EL (cell line): ENCODE data around the gene CYP27A1.

ENCODE experiments used
- DNase-seq: peaks from one replicate; pipeline ENCODE4 v3.0.0-alpha.2; 2016

CYP27A1 gene

DNA sequence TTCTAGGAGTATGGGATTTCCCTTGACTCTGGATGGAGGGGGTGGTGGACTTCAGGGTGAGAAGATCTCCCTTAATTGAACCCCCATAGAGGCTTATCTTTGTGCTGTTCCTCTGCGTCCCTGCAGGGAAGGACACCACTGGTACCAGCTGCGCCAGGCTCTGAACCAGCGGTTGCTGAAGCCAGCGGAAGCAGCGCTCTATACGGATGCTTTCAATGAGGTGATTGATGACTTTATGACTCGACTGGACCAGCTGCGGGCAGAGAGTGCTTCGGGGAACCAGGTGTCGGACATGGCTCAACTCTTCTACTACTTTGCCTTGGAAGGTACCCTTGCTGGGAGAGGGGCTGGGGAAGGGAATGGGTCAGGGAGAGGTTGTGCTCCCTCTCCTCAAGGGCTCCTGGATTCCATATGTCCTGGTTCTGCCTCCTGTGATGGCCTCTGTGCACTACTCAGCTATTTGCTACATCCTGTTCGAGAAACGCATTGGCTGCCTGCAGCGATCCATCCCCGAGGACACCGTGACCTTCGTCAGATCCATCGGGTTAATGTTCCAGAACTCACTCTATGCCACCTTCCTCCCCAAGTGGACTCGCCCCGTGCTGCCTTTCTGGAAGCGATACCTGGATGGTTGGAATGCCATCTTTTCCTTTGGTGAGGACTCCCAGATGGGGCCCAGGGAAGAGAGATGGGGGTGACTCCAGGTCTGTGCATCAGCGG lies 30.3 kb downstream of the CYP27A1 start:
- no peak for DNase-seq

DNA sequence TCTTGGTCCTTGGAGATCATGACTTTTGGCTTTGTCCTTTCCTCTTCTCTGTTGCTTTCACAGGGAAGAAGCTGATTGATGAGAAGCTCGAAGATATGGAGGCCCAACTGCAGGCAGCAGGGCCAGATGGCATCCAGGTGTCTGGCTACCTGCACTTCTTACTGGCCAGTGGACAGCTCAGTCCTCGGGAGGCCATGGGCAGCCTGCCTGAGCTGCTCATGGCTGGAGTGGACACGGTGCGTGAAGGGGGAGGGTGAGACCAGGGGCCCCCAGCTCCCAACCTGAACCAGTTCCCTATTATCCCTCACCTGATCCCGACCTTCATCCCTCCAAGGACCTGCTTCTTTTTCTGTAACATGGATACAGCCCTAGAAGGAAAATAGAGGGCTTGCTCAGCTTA lies 30.9 kb downstream of the CYP27A1 start:
- DNase-seq = no peak

DNA sequence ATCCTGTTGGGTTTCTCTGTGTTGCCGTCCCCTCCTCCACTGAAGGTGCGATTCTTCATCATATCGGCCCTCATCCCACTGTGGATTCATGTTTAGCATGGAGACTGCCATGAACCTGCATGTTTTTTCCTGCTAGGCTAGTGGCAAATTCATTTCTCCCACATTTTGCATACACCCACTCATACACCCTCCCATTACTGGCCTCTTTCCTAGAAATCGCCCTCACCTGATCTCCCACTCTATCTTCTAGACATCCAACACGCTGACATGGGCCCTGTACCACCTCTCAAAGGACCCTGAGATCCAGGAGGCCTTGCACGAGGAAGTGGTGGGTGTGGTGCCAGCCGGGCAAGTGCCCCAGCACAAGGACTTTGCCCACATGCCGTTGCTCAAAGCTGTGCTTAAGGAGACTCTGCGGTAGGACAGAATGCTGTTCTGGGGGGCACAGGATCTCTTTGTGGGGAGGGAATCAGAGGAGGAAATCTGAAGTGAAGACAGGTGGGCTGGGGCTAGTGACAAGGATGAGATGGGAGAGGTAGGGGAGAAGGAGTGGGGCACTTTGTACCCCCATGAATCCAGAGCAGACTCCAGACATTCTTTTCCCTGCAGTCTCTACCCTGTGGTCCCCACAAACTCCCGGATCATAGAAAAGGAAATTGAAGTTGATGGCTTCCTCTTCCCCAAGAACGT lies 32.0 kb downstream of the CYP27A1 start:
- DNase-seq = no peak

DNA sequence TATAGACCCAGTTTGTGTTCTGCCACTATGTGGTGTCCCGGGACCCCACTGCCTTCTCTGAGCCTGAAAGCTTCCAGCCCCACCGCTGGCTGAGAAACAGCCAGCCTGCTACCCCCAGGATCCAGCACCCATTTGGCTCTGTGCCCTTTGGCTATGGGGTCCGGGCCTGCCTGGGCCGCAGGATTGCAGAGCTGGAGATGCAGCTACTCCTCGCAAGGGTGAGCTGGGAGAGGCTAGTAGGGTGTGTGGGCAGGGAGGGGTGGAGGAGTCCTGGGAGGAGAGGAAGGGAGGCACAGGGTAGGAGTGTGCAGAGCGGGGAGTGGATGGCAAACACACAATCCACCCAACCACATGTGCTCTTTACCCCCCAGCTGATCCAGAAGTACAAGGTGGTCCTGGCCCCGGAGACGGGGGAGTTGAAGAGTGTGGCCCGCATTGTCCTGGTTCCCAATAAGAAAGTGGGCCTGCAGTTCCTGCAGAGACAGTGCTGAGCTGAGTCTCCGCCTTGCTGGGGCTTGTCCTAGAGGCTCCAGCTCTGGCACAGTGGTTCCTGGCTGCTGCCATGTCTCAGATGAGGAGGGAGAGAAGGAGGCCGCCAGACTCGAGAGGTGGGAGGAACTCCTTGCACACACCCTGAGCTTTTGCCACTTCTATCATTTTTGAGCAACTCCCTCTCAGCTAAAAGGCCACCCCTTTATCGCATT lies 32.7 kb downstream of the CYP27A1 start:
- DNase-seq = no peak

DNA sequence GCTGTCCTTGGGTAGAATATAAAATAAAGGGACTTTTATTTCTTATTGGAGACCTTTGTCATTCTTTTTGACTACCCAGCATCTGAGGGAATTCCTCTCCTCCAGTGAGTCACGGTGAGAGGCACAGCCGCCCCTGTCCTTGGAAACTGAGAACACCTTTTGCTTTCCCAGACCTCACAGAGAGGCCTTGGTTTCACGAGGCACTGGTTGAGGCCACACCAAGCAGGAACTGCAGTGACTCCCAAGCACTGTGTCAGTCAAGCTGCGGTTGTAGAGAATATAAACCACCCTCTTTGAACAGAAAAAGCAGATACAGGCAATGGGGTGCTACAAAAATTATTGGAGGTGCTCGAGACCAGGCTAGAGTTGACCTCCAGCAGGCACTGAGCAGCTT lies 33.3 kb downstream of the CYP27A1 start:
- no peak for DNase-seq

DNA sequence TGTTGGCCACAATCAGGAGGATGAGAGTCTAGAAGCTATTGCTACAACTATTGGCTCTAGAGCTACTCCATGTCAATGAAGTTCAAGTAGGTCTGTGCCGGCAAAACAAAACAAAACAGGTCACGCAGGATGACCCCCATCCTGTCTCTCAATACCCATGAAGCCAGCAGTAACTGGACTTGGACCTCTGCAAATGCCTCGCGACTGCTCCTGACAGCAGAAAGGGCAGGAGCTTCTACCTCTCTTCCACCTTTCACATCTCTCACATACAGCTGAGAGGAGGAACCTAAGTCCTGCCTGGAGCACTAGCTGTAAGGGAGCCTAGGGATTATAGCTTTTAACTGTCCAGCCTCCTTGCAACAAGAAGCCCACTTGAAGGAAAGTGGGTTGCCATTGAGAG lies 33.7 kb downstream of the CYP27A1 start:
- DNase-seq = no peak

DNA sequence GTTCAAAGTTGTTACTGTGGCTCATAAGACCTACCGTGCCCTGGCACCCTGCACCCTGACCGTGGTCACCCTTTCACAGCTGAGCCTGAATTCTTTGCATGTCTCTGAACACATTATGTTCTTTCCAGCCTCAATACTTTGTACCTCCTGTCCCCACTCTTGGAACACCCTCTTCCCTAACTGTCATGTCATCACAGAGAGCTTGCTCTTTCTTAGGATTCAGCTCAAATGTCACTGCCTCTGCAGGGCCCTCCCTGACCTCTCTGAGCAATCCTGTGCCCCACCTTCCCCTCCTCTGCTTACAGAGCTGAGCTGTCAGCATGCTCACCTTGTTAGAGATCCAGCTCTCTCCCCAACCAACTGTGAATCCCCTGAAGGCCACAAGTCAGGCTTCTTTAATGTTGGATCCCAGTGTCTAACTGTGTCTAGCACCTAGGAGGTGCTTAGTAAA lies 34.6 kb downstream of the CYP27A1 start:
- no peak for DNase-seq

DNA sequence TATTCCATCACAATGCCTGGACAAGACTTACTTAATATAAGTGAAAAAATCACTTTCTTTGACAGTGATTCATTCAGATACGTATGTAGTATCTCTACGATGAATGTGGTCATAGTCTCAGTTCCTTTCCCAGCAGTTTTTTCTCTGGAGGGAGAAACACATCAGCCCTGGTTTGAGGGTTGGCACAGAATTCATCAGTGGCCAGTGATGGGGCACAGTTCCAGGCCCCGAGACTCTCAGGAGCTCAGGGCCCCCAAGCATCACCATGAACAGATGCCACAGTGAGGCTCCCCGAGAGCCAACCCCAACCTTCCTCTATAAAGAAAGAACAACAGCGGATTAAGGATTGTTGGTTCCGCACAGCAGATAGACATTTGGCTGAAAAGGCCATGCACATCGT lies 37.1 kb downstream of the CYP27A1 start:
- DNase-seq = no peak

DNA sequence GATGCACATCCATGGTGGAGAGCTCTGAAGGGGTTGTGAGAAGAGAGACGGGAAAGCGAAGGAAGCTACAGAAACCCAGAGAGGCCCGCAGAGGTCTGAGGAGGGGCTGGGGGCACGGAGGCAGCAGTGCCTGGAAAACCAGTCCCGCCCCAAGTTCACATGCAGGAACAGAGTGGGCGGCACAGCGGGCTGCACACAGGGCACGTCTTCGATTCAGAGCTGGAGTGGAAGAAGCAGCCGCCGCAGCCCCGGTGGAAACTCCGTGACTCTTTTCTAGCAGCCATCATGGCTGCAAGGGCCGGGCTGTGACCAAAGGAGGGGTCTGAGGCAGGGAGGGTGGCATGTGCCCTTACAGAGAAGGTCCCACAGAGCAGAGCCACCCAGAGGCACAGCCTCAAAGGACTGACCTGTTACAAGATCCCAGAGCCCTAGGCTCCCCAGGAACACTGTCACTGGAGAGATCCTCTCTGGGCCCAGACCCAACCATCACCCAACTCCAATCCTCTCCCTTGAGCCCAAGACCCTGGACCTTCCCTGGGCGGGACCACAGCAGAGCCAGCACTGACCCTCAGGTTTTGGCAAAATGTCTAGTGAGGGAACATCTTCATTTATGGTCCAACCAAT lies 38.9 kb downstream of the CYP27A1 start:
- no peak for DNase-seq

DNA sequence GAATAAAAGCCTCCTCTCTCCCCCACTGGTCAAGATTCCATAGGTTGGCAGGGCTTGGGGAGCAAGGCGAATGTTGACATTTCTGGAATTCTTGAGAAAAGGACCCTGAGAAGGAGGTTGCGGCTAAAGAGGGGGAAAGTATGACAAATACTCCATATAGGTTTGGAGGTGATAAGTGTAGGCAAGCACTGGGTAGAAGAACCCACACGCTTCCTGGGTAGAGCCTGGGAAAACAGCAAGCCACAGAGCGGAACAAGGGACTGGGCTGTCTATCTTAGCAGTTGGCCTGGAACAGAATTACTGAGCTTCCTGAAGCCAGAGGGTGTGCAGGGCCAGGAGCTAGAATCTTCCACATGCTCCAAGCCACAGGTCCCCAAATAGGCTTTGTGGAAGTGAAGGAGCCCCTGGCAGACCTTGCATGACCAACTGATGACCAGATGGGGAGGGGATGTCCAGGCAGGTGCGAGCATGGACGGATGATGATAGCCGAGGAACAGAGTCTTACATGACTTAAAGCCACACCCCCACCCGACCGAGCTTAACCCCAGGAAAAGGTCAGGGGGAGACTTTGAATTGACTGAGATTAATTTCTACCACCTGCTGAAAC lies 39.8 kb downstream of the CYP27A1 start:
- DNase-seq = no peak

DNA sequence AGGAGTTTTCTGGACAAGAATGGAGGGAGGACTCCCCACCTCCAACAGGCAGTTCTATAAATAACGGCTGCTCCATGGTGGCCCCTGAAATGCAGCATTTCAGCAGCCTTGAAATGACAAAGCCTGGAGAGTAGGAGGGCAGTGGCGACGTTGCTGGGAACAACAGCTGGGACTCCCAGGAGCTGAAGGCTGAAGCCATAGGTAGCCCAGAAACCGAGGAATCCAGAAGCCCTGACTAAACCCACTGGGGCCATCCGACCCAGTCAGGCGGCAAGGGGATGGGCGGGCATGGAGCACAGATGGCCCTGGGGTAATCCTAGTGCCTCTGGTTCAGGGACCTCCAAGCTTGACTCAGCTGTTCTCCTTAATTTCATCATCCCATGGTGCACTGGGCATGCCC lies 40.7 kb downstream of the CYP27A1 start:
- no peak for DNase-seq

DNA sequence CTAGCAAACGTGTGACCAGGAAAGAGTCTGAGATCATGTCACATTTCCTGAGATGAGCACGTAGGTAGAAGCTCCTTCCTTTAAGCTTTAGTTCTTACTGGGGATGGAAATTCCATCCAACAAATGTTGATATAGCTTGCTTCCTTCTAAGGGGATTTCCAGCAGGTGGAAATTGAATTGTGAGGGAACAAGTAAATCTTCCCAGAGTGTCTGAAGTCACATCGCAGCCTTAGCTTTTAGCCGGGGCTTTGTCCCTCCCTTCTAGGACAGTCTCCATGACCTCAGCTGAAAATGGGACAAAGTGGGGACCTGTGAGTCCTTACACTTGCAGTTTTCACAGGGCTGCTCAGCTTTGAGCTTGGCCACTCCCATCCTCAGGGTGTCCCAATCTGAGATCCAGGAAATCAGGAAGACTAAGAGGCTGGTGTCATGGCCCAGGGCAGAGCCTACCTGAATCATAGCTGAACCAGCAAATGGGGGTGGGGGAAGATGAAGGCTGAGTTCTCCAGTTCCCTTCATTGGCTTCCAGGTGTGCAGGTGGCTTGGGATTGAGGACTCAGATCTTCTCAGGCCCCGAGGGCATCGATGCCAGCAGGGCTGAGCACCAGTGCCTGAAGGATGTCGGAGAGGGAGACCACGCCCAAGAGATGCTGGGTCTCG lies 41.4 kb downstream of the CYP27A1 start:
- no peak for DNase-seq

DNA sequence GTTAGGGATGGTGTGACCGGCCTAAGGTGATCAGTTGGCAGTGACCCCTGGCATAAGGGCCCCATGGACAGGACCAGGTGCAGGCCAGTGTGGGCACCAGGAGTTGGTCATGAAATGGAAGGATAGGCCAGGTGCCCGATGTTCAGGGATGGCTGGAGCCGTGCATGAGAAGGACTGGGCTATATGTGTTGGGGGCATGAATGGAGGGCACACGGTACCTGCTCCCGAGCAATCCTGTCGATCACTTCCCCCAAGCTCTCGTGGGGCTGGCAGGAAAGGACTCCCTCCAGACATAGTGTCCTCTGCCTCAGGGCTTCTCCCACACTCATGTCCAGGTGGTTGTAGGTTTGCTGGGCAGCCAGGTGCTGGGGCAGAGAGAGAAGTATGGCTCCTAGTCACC lies 42.1 kb downstream of the CYP27A1 start:
- no peak for DNase-seq

DNA sequence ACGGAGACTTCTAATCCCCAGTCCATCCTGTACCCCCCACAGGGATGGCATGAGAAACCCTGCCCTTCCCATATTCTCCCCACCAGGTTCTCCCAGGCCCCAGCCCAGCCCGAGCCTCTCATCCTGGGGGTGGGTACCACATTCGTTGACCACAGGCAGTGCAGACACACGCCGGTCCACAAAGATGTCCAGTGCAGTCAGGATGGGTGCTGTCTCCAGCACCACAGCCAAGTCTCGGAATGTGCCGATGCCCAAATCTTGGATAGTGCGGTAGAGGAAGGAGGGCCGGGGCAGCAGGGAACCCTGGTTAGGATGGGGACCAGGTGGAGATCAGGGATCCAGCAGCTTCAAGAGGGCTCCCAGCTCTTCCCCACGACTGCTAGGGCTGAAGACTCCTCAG lies 44.8 kb downstream of the CYP27A1 start:
- no peak for DNase-seq

DNA sequence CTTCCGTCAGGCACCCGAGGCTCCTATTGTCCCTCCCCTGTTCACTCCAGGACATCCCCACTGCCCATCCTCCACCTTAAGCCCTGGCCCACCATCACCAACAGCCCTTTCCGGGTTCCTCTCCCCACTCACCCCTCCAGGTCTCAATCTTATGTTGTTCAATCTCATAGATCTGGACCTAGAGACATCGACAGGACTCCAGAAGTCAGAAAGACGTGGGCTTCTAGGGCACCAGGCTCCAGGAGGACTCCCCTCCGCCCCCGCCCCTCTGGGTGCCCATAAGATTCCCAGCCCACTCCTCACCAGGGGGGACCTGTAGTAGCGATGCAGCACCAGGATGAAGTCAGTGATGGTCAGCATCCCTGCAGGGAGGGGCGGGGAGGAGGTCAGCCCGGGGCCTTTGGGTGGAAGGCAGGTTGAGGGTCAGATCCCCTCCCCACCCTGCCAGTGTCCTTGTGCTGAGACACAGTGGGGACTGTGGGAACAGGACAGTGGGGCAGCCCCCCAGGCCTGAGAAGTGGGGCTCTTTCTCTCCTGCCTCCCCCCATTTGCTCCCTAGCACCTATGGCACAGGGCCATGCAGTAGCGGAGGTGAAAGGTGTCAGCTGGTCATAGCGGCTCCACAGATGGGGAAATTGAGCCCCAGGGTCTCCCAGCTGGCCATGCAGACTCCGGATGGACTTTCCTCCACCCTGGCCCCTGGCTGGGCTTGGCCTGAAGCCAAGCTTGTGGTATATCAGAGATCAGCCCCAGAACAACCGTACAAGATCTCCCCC lies 45.9 kb downstream of the CYP27A1 start:
- no peak for DNase-seq

DNA sequence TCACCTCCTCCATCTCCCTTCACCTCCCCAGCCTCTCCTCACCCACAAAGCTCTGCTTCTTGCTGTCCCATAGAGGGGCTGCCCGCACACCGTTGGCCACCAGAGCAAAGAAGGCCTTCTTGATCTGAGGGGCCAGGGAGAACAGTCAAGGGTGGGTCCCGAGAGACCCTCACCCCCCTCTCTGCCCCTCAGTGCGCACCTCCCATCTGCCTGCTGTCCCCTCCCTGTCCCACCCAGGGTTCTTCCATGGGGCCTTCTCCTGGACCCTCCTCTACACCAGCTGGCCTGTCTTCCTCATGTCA lies 46.5 kb downstream of the CYP27A1 start:
- no peak for DNase-seq

DNA sequence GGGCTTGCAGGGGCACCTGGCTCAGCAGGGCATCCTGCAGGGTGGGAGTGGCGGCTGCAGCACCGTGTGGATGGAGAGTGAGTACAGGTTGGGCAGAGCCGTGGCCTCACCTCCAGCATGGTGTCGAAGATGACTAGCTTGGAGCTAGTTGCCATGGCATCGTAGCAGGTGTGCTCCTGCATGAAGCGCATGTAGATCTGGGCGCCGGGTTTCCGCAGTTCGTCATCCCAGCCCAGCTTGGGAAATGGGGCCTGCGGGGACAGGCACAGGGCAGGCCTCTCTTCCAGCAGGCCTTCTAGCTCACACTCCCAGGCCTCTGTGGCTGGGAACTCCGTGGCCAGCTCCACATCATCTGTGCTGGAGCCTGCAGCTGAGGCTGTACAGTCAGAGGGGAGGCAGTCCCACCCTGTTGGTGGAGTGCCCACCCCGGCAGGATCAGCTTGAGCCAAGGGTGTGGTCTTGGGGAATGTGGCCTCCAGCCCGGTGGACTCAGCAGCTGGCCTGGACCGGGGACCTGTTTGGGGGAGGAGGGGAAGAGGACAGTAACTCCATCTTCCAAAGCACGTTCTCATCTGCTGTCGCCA lies 48.0 kb downstream of the CYP27A1 start:
- no peak for DNase-seq

DNA sequence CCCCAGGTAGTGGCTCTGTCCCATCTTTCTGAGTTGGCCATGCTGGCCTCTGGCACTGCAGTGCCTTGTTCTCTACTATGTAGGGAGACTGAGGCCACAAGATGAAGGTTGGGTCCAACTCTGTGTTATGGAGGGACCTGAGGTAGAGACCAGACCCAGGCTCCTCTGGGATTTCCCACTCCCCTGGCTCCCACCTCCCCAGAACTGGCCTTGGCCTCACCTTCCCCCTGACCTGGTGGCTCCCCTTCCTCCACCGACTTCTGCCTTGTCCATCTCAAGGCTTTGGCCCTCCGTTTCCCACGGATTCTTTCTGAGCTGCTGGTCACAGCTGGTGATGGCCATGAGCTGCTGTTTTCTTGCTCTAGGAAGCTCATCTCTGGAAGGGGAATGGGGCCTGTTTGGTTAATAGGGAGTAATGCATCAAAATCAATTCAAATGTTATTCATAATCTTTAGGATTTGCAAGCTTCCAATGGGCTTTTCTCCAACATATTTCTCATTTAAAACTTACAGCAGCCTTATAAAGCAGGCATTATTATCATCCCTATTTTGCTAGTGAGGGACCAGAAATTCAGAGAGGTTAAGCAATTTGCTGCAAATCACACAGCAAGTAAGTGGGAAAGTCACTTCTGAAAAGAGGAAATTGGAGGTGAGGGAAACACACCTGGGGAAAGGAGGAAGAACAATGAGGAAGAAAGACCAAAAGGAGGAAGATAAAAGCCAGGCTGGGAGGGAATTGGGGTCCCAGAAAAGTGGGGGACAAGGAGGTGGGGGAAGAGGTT lies 48.8 kb downstream of the CYP27A1 start:
- no peak for DNase-seq

DNA sequence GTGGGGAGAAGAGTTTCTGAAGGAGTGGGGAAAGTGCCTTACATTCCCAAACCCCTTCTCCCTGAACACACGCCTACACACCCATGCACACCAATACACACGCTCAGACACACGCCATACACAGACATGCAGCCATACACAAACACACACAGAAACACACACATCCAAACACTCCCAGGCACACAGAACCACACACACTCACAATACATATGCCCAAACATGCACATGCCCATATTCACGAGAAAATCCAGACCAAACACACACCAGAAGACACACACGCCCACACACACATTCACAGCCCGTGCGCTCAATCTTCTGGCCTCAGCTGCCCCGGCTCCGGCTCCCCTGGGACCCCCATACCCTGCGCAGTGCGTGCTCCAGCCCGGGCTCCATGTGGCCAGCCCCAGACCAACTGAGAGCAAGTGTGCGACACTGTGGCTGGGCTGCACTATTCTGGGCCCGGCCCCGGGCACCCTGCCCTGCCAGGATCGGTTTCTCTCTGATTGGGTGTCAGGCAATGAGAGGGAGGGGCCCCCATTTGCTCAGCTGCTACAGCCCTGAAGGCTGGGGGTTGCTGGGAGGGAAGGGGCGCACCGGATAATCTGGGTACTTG lies 49.5 kb downstream of the CYP27A1 start, which contains the start of gene PRKAG3:
Gene PRKAG3, minus strand, starts transcription at position 426 of the 613 bp plus-strand sequence.
- DNase-seq = no peak

DNA sequence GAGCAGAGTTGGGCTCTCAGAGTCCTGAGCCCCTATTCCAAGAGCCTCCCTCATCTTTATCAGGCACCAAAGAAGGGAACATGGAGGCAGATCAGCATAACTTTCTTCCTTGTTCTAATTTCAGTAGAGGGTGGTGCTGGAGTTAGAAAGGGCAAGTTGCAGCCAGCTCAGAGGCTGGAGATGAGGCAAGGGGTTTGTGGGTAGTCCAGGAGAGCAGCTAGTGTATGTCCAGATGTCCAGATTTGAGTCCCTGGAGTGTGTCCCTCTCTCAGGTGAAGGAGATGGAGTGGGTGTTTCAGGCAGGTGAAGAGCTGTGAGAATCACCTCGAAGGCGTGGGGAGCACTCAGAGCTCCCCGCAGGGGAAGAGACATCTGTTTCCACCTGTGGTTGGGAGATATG lies 50.1 kb downstream of the CYP27A1 start:
- DNase-seq = no peak
